Caco-2 (cell line): ENCODE results near the gene GRIN2A. TPM values are rescaled to one million over a fixed set of nuclear protein-coding genes. Genes with fewer than 3 reads are reported as not detected.
"Not testable (repeated sequence)": the region's sequence is repeated elsewhere in the genome, so short reads cannot be mapped to it uniquely, and the experiment has no call there.

Experiments used
- BruUV-seq: library from RNA; stranded (reverse); fragments of 400-500 nt; replicated peaks from 2 replicates; lab custom pipeline; 2021; lab: Mats Ljungman, UMichigan
- CTCF ChIA-PET: fragments of 300-600 bp; sonication (Branson Sonifier 250); formaldehyde crosslinking; loops from one replicate; lab custom pipeline; 2022; ENCODE audit warnings: antibody characterized with exemption; lab: Charles Lee
- POLR2A ChIA-PET: fragments of 300-600 bp; sonication (Branson Sonifier 250); formaldehyde crosslinking; loops from one replicate; lab custom pipeline; 2022; ENCODE audit warnings: antibody characterized with exemption; lab: Charles Lee
- DNase-seq, 2 experiments: peaks; one replicate each; pipeline versions ENCODE4 v3.0.0 to v3.0.0-alpha.2; 2020 to 2022
- H3K27me3 ChIP-seq: replicated peaks from 2 replicates; pipeline ENCODE4 v1.6.0; 2011; ENCODE audit warnings: low read length; ENCODE audit not compliant: control insufficient read depth, insufficient read depth
- H3K36me3 ChIP-seq: 2 replicates; pipeline ENCODE4 v1.5.1; 2011; ENCODE audit warnings: low read length; ENCODE audit not compliant: control insufficient read depth, insufficient read depth
- H3K4me1 ChIP-seq: fragments of 250-450 bp; sonication (Bioruptor Pico); 2 replicates; pipeline ENCODE4 v1.5.1; 2020; ENCODE audit warnings: mild to moderate bottlenecking
- H3K4me3 ChIP-seq: 2 replicates; pipeline ENCODE4 v1.5.1; 2011; ENCODE audit warnings: low read depth, mild to moderate bottlenecking, control low read depth, low read length
- H3K9me3 ChIP-seq: fragments of 250-450 bp; sonication (Bioruptor Pico); 2 replicates; pipeline ENCODE4 v1.5.1; 2020; ENCODE audit warnings: mild to moderate bottlenecking, moderate library complexity
- H3K27ac Mint-ChIP-seq: one replicate; pipeline ENCODE4 v1.8.0; 2022; ENCODE audit warnings: mixed read lengths; ENCODE audit not compliant: unreplicated experiment
- H3K27me3 Mint-ChIP-seq: one replicate; pipeline ENCODE4 v1.8.0; 2022; ENCODE audit warnings: mixed read lengths; ENCODE audit not compliant: insufficient read depth, unreplicated experiment
- H3K36me3 Mint-ChIP-seq: one replicate; pipeline ENCODE4 v1.8.0; 2022; ENCODE audit warnings: mild to moderate bottlenecking, mixed read lengths; ENCODE audit not compliant: insufficient read depth, unreplicated experiment
- H3K4me1 Mint-ChIP-seq: one replicate; pipeline ENCODE4 v1.8.0; 2022; ENCODE audit warnings: low read depth, mixed read lengths; ENCODE audit not compliant: unreplicated experiment
- H3K4me3 Mint-ChIP-seq: one replicate; pipeline ENCODE4 v1.8.0; 2022; ENCODE audit warnings: mild to moderate bottlenecking, moderate library complexity, mixed read lengths; ENCODE audit not compliant: unreplicated experiment
- H3K9me3 Mint-ChIP-seq: one replicate; pipeline ENCODE4 v1.8.0; 2022; ENCODE audit warnings: mixed read lengths; ENCODE audit not compliant: unreplicated experiment
- CTCF ChIP-seq, 2 experiments: fragments of 200-600 bp in 1 of 2; IDR thresholded peaks; 1 replicate in 1 of 2; 2 replicates in 1 of 2; pipeline versions ENCODE4 v1.5.1 to v1.8.0; 2011 to 2022; ENCODE audit warnings: antibody characterized with exemption in 1 of 2, control low read depth in 1 of 2, inconsistent platforms in 1 of 2, low read depth in 1 of 2, low read length in 1 of 2, mild to moderate bottlenecking in 1 of 2, moderate library complexity in 1 of 2; ENCODE audit not compliant: insufficient read depth in 1 of 2, severe bottlenecking in 1 of 2, unreplicated experiment in 1 of 2
- intact Hi-C: fragments of 100-400 bp; cut with micrococcal nuclease; formaldehyde crosslinking; loops from one replicate; pipeline ENCODE4 v1.10.0; 2022; ENCODE audit not compliant: unreplicated experiment
- total RNA-seq: library from RNA; stranded (reverse); gene quantifications from 2 replicates; pipeline ENCODE4 v1.2.3, GENCODE V29; 2022

Gene GRIN2A
- total RNA-seq, 1 experiment from 2014 or later, result 0.54 TPM

- intact Hi-C loops, result no loop called here
- ChIA-PET CTCF (no interaction called here), POLR2A (no interaction called here)
- BruUV-seq, result no TSS peak
- no peaks in the 10 kb centered on the region for H3K36me3 ChIP-seq
- Mint-ChIP-seq H3K9me3 (peaks cover 15% of the 10 kb centered on the region), H3K36me3 (no peaks in the 10 kb centered on the region), H3K27me3 (peaks cover 27% of the 10 kb centered on the region), H3K27ac (no peak overlapping the region), H3K4me3 (no peak overlapping the region), H3K4me1 (no peaks in the 10 kb centered on the region)
- H3K9me3 ChIP-seq, result no peaks in the 10 kb centered on the region
- H3K4me1 ChIP-seq, result no peaks in the 10 kb centered on the region
- no peak overlapping the region for H3K4me3 ChIP-seq
- TF ChIP-seq CTCF (IDR thresholded peaks at IDR 0.05; ENCODE audit: insufficient read depth in 1 of 2, low read depth in 1 of 2, low read length in 1 of 2, severe bottlenecking in 1 of 2, unreplicated experiment in 1 of 2), result no peak
- no peaks in the 10 kb centered on the region for H3K27me3 ChIP-seq
- no peak for DNase-seq
These were observed 286.4 kb downstream of the GRIN2A start for GRCh38 chr16:9895817-9896216.

DNA sequence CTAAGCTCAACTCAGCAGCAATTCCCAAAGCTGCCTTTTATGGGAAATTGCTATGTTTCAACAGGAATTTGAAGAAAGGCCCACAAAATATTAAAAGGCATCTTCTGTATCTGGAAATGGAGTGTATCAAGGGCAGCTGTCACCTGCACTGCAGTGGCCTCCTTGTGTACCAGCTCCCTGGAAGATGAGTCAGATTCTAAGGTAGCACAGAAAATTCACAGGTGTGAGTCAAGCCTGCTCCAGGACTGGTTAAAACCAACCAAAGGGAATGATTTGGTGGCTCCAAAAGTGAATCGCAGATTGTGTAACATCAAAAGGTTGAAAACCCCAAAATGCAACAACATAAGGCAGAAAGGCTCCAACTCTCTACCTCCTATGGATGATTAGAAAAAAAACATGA, 296.4 kb downstream of the GRIN2A start:
- H3K9me3 ChIP-seq, result no peaks in the 10 kb centered on the region
- no peaks in the 10 kb centered on the region for H3K36me3 Mint-ChIP-seq
- H3K4me3 ChIP-seq, result no peak overlapping the region
- H3K27me3 Mint-ChIP-seq, result peaks cover 21% of the 10 kb centered on the region
- H3K36me3 ChIP-seq, result no peaks in the 10 kb centered on the region
- no peaks in the 10 kb centered on the region for H3K9me3 Mint-ChIP-seq
- H3K4me3 Mint-ChIP-seq, result no peak overlapping the region
- no peaks in the 10 kb centered on the region for H3K27me3 ChIP-seq
- TF ChIP-seq CTCF (IDR thresholded peaks at IDR 0.05; ENCODE audit: insufficient read depth in 1 of 2, low read depth in 1 of 2, low read length in 1 of 2, severe bottlenecking in 1 of 2, unreplicated experiment in 1 of 2), result no peak
- CTCF ChIA-PET, result no interaction called here
- no peaks in the 10 kb centered on the region for H3K4me1 ChIP-seq
- POLR2A ChIA-PET, result no interaction called here
- no peak for DNase-seq
- H3K27ac Mint-ChIP-seq, result no peak overlapping the region
- no TSS peak for BruUV-seq
- no peaks in the 10 kb centered on the region for H3K4me1 Mint-ChIP-seq
- intact Hi-C loops, result no loop called here

DNA sequence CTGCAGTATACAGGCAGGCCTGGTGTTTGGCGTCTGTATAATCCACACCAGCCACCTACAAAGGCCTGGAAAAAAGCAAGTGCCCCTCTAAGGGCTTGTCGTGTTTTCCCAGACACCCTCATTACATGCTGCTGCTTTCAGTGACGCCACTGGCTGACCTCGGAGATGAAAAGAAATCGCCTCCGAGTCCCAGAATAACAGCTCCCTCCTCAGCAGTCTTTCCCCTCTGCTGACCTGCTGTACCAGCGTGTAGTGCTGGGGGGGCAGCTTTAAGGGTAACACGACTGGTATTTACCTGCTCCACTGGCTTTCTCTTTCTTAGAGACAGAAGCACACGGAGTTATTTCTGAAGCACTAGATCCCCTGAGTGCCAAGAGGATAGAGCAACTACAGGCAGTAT, 296.8 kb downstream of the GRIN2A start:
- no peaks in the 10 kb centered on the region for H3K36me3 Mint-ChIP-seq
- no peak overlapping the region for H3K4me3 ChIP-seq
- H3K27me3 Mint-ChIP-seq, result peaks cover 24% of the 10 kb centered on the region
- H3K4me1 ChIP-seq, result no peaks in the 10 kb centered on the region
- intact Hi-C loops, result no loop called here
- ChIA-PET POLR2A (no interaction called here), CTCF (no interaction called here)
- DNase-seq, result no peak
- no peaks in the 10 kb centered on the region for H3K9me3 Mint-ChIP-seq
- H3K4me1 Mint-ChIP-seq, result no peaks in the 10 kb centered on the region
- H3K4me3 Mint-ChIP-seq, result no peak overlapping the region
- no peak for TF ChIP-seq CTCF (IDR thresholded peaks at IDR 0.05; ENCODE audit: insufficient read depth in 1 of 2, low read depth in 1 of 2, low read length in 1 of 2, severe bottlenecking in 1 of 2, unreplicated experiment in 1 of 2)
- H3K9me3 ChIP-seq, result no peaks in the 10 kb centered on the region
- H3K36me3 ChIP-seq, result no peaks in the 10 kb centered on the region
- BruUV-seq, result no TSS peak
- no peaks in the 10 kb centered on the region for H3K27me3 ChIP-seq
- no peak overlapping the region for H3K27ac Mint-ChIP-seq

DNA sequence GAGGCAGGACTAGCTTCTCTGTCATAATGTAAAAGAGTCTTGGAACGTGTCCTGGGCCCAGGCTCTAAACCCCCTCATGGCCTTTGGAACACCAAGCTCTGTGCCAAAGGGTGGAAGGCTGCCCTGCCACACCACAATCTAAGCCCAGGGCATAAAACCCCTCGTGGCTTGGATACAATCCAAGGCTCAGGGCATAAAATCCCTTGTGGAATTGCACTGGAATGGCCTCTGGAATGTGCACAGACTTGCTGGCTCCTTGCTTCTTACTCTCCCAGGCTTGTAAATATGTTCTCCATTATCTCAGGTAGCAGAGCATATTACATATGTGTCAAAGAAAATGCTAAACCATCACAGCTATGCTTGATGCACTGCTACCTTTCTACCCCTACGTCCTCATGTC, 306.2 kb downstream of the GRIN2A start:
- H3K9me3 ChIP-seq, H3K27me3 ChIP-seq, H3K4me1 Mint-ChIP-seq, POLR2A ChIA-PET, BruUV-seq, intact Hi-C loops, H3K4me3 ChIP-seq, H3K36me3 Mint-ChIP-seq, H3K4me1 ChIP-seq, DNase-seq, CTCF ChIA-PET, H3K4me3 Mint-ChIP-seq, H3K27ac Mint-ChIP-seq, H3K36me3 ChIP-seq, H3K9me3 Mint-ChIP-seq: not testable (repeated sequence)
- peaks cover 16% of the 10 kb centered on the region for H3K27me3 Mint-ChIP-seq
